K562 (cell line): ENCODE measurements around the gene LRRC47. TPM values are rescaled to one million over a fixed set of nuclear protein-coding genes. Genes with fewer than 3 reads are reported as not detected.
A peak's percentile ranks its signal among the peaks of the same experiment; 100 is the strongest.

Experiments used
- ARID3A ChIP-seq: IDR thresholded peaks from 2 replicates; pipeline ENCODE4 v1.6.1; 2012; ENCODE audit warnings: low read depth, low read length, improper control_type of control experiment, borderline replicate concordance
- BCOR ChIP-seq: fragments of 450-650 bp; IDR thresholded peaks from 2 replicates; pipeline ENCODE4 v1.6.1; 2016
- CEBPB ChIP-seq: fragments of 450-650 bp; IDR thresholded peaks from 2 replicates; pipeline ENCODE4 v1.6.1; 2016; ENCODE audit warnings: missing genetic modification characterization, missing compliant biosample characterization
- E2F4 ChIP-seq: sonication (generic); formaldehyde crosslinking; IDR thresholded peaks from 2 replicates; pipeline ENCODE4 v1.8.0; 2022; ENCODE audit warnings: mild to moderate bottlenecking, low read depth, missing genetic modification reagents
- ESRRA ChIP-seq: fragments of 450-650 bp; IDR thresholded peaks from 2 replicates; pipeline ENCODE4 v1.6.1; 2014; ENCODE audit warnings: low read depth, mild to moderate bottlenecking, moderate library complexity, borderline replicate concordance
- ESRRB ChIP-seq: fragments of 250-450 bp; sonication (Bioruptor Pico); IDR thresholded peaks from 2 replicates; pipeline ENCODE4 v1.5.0; 2020; ENCODE audit warnings: mild to moderate bottlenecking, moderate library complexity, borderline replicate concordance
- FOXA3 ChIP-seq, 2 experiments: fragments of 450-650 bp in 1 of 2; sonication (generic) in 1 of 2; formaldehyde crosslinking; IDR thresholded peaks in 1 of 2; conservative IDR thresholded peaks in 1 of 2; 2 replicates each; pipeline versions ENCODE4 v1.4.0 to v1.8.0; 2020 to 2022; ENCODE audit warnings: mild to moderate bottlenecking in 2 of 2, missing genetic modification reagents in 1 of 2
- HMBOX1 ChIP-seq: sonication (generic); IDR thresholded peaks from 2 replicates; pipeline ENCODE4 v1.6.1; 2016
- KDM1A ChIP-seq, 2 experiments: fragments of 450-650 bp; IDR thresholded peaks; 2 replicates each; pipeline ENCODE4 v1.6.1; 2016; ENCODE audit warnings: mild to moderate bottlenecking in 2 of 2
- MCM7 ChIP-seq, 2 experiments: fragments of 450-650 bp; IDR thresholded peaks; 2 replicates each; pipeline ENCODE4 v1.6.1; 2016 to 2018
- POLR2AphosphoS5 ChIP-seq: IDR thresholded peaks from 2 replicates; pipeline ENCODE4 v1.6.1; 2011; ENCODE audit warnings: mild to moderate bottlenecking, low read depth, low read length, moderate library complexity; ENCODE audit not compliant: control insufficient read depth, insufficient read depth
- SIN3B ChIP-seq: fragments of 450-650 bp; IDR thresholded peaks from 2 replicates; pipeline ENCODE4 v1.6.1; 2017; ENCODE audit warnings: low read depth, mild to moderate bottlenecking, moderate library complexity
- STAT6 ChIP-seq: sonication (generic); formaldehyde crosslinking; IDR thresholded peaks from 2 replicates; pipeline ENCODE4 v1.8.1; 2023; ENCODE audit warnings: mild to moderate bottlenecking, missing genetic modification reagents
- TAL1 ChIP-seq: fragments of 450-650 bp; IDR thresholded peaks from 2 replicates; pipeline ENCODE4 v1.6.1; 2016; ENCODE audit warnings: mild to moderate bottlenecking
- TCF7 ChIP-seq: sonication (generic); IDR thresholded peaks from 2 replicates; pipeline ENCODE4 v1.6.1; 2016; ENCODE audit warnings: antibody characterized with exemption, borderline replicate concordance
- ZBTB2 ChIP-seq: fragments of 450-650 bp; IDR thresholded peaks from 2 replicates; pipeline ENCODE4 v1.6.1; 2016; ENCODE audit warnings: antibody characterized with exemption
- ZBTB26 ChIP-seq: fragments of 450-650 bp; formaldehyde crosslinking; IDR thresholded peaks from 2 replicates; pipeline ENCODE4 v1.4.0; 2022; ENCODE audit warnings: missing genetic modification characterization
- ZC3H11A ChIP-seq: IDR thresholded peaks from 2 replicates; pipeline ENCODE4 v1.6.1; 2012; ENCODE audit warnings: low read depth, low read length, improper control_type of control experiment
- ZNF316 ChIP-seq: fragments of 450-650 bp; IDR thresholded peaks from 2 replicates; pipeline ENCODE4 v1.6.1; 2016
- ZNF696 ChIP-seq: fragments of 250-450 bp; sonication (Bioruptor Pico); conservative IDR thresholded peaks from 2 replicates; pipeline ENCODE4 v1.4.0; 2020; ENCODE audit warnings: mild to moderate bottlenecking, moderate library complexity
- polyA plus RNA-seq, 8 experiments: library from polyadenylated mRNA; depleted of rRNA in 4 of 8; stranded (reverse) in 5 of 8; unstranded in 3 of 8; fragments of >200 nt; fragmentation: Nextera tagmentation in 2 of 8; fragmentation: Illumina TruSeq in 1 of 8; extraction: Ambion mirVana in 2 of 8; extraction: Trizol in 1 of 8; gene quantifications; 2 replicates each; pipeline versions ENCODE4 v1.2.1 to v1.2.3, GENCODE V29; 2011 to 2014; ENCODE audit warnings: inconsistent platforms in 1 of 8, missing spikeins in 1 of 8
- total RNA-seq, 7 experiments: library from RNA; depleted of rRNA in 6 of 7; stranded (reverse); fragments of >200 nt in 6 of 7; fragmentation: Illumina TruSeq in 2 of 7; extraction: Trizol in 2 of 7; gene quantifications; 2 replicates each; pipeline versions ENCODE4 v1.2.1 to v1.2.3, GENCODE V29; 2011 to 2021; ENCODE audit warnings: low replicate concordance in 1 of 7

Gene LRRC47
- total and polyA plus RNA-seq, 9 of the 15 experiments (the other 6 are each of a cell fraction or from before 2014, with no cell fraction given): 4.6 to 68.0 (median 35.9) TPM

- TF ChIP-seq E2F4 (CRISPR knock-in tag) (no peak), ESRRA (no peak), BCOR (no peak), ZBTB2 (no peak), ZBTB26 (CRISPR knock-in tag) (no peak), CEBPB (tag) (no peak), MCM7 (IDR thresholded peaks at IDR 0.05) (no peak), ARID3A (no peak), STAT6 (CRISPR knock-in tag) (no peak), FOXA3 (CRISPR knock-in tag; conservative IDR thresholded peaks at IDR 0.05 in 1 of 2, IDR thresholded peaks at IDR 0.05 in 1 of 2) (peak in 1 of 2 experiments; percentile 87; a peak in 2 of 4 replicates), TAL1 (no peak), KDM1A (IDR thresholded peaks at IDR 0.05) (peak in 1 of 2 experiments; percentile 90; a peak in 1 of 4 replicates), HMBOX1 (no peak), ZNF696 (no peak), ZNF316 (no peak), ZC3H11A (no peak), TCF7 (no peak), ESRRB (no peak), POLR2AphosphoS5 (no peak), SIN3B (no peak)
Measured at GRCh38 chr1:3774276-3774945, 21.9 kb downstream of the LRRC47 start (continued).
